ENCODE data around the gene PDE11A.

DNA sequence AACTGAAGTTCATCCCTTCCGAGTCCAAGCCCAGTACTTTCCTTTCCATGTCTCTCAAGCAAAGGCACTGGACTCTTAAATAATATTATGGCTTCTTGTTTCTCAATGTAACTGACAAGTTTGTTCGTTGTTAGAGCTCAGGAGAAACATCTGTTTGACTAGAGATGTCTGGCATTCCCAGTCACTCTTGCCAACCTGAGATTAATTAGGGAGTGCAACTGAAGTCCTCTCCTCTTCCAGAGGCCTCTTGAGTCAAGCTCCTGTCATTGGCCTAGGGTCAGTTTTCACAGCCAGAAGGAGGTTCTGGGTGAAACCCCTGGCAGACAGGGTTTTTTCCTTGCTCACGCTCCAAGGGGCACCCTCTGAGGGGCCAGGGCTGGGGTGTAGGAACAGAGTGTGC, 483.9 kb downstream of the PDE11A start:
- TF ChIP-seq, protein P1, sequence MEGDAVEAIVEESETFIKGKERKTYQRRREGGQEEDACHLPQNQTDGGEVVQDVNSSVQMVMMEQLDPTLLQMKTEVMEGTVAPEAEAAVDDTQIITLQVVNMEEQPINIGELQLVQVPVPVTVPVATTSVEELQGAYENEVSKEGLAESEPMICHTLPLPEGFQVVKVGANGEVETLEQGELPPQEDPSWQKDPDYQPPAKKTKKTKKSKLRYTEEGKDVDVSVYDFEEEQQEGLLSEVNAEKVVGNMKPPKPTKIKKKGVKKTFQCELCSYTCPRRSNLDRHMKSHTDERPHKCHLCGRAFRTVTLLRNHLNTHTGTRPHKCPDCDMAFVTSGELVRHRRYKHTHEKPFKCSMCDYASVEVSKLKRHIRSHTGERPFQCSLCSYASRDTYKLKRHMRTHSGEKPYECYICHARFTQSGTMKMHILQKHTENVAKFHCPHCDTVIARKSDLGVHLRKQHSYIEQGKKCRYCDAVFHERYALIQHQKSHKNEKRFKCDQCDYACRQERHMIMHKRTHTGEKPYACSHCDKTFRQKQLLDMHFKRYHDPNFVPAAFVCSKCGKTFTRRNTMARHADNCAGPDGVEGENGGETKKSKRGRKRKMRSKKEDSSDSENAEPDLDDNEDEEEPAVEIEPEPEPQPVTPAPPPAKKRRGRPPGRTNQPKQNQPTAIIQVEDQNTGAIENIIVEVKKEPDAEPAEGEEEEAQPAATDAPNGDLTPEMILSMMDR (IDR thresholded peaks at IDR 0.05), result no peak
- TF ChIP-seq POLR2AphosphoS5 (IDR thresholded peaks at IDR 0.05) (no peak), POLR2A (IDR thresholded peaks at IDR 0.05; ENCODE audit: low read depth) (no peak), EP300 (IDR thresholded peaks at IDR 0.05) (no peak)
